Effector memory CD8-positive, alpha-beta T cell (primary cell): ENCODE results near the gene ZCCHC18.
"Not testable (repeated sequence)": the region's sequence is repeated elsewhere in the genome, so short reads cannot be mapped to it uniquely, and the experiment has no call there.

Experiments
- ATAC-seq: fragments of 150-1000 bp; cut with Tn5 transposase; replicated peaks from 2 replicates; pipeline ENCODE4 v1.10.0; 2021; ENCODE audit warnings: mild to moderate bottlenecking, moderate library complexity
- DNase-seq, 3 experiments: peaks; one replicate each; pipeline ENCODE4 v3.0.0; 2021
- H3K27ac Mint-ChIP-seq, 2 donors: one replicate each; pipeline ENCODE4 v1.8.0; 2022; ENCODE audit warnings: mild to moderate bottlenecking in 2 of 2, mixed read lengths in 2 of 2, moderate library complexity in 2 of 2
- H3K27me3 Mint-ChIP-seq, 2 donors: one replicate each; pipeline ENCODE4 v1.8.0; 2022; ENCODE audit warnings: mixed read lengths in 2 of 2
- H3K36me3 Mint-ChIP-seq: one replicate; pipeline ENCODE4 v1.8.0; 2022; ENCODE audit warnings: mild to moderate bottlenecking, moderate library complexity, mixed read lengths; ENCODE audit not compliant: insufficient read depth
- H3K4me1 Mint-ChIP-seq, 2 donors: one replicate each; pipeline ENCODE4 v1.8.0; 2022; ENCODE audit warnings: low read depth in 2 of 2, mixed read lengths in 2 of 2
- H3K4me3 Mint-ChIP-seq, 2 donors: one replicate each; pipeline ENCODE4 v1.8.0; 2022; ENCODE audit warnings: mild to moderate bottlenecking in 2 of 2, mixed read lengths in 2 of 2, moderate library complexity in 2 of 2
- H3K9me3 Mint-ChIP-seq, 2 donors: one replicate each; pipeline ENCODE4 v1.8.0; 2022; ENCODE audit warnings: mixed read lengths in 2 of 2
- total RNA-seq, 9 experiments: gene quantifications; one replicate each; lab custom pipeline; 2026; lab: John Stamatoyannopoulos, UW

Gene ZCCHC18
- total RNA-seq = 0.55 to 22.6 (median 5.7) reads per million in 9 experiments

DNA sequence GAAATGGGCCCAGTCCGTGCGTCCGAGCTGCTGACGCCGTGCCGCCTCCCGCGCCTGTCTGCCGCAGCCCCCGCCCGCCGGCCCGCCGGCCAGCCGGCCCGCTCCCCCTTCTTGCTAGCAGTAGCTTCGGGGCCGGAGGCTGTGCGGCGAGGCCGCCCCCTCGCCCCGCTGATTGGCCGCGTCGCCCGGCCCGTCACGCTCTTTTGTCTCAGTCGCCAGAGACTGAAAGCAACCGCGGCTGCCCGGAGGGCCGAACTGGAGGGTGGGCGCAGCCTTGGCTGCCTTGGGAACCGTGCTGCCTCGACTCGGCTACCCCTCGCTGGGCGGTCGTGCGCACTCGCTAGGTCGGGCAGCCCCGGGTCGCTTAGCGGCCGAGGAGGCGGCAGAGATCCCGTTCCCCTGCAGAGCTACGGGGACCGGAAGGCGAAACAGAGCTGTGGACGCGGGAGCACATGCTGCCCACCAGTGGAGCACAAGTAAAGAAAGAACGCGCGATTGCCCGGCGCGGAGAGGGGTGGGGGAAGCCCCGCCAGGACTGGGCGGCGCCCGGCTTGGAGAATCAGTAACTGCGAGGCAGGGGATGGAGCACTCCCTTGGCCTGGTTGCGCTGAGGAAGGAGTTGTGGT lies at the start of gene ZCCHC18:
Gene ZCCHC18, plus strand, starts transcription at position 198 of the 626 bp plus-strand sequence. CDS start 1,589 bp downstream, outside the sequence.
- no peaks in the 10 kb centered on the region for H3K27me3 Mint-ChIP-seq
- peak within 1 kb of the TSS; percentile 90 to 94 for H3K4me3 Mint-ChIP-seq
- H3K27ac Mint-ChIP-seq = peak within 1 kb of the TSS; percentile 92 to 97
- ATAC-seq (peak; percentile 40), DNase-seq (peak in 2 of 3 experiments; percentile 12 to 24)
- H3K9me3 Mint-ChIP-seq = no peaks in the 10 kb centered on the region
- H3K4me1 Mint-ChIP-seq = peaks cover 21 to 36% of the 10 kb centered on the region in 2 donors
- peaks cover 4% of the 10 kb centered on the region for H3K36me3 Mint-ChIP-seq

DNA sequence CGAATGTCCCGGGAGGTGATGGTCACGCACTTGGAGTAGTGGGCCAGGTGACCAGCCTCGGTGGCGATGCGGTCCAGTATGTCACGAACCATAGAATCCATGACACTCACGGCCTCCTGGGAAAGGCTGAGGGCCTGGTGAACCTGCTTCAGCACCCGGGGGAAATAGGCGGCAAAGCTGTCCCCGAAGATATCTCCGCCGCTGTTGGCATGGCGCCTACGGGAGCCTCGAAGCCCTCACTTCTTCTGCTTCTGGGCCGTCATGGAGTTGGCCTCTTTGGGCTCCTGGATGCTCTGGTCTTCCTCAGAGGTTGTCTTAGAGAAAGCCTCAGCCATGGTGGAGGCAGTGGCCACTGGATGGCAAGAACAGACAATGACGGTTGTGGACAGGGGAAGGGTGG lies 49.7 kb upstream of the ZCCHC18 start:
- H3K9me3 Mint-ChIP-seq, H3K4me1 Mint-ChIP-seq, H3K36me3 Mint-ChIP-seq, ATAC-seq, DNase-seq, H3K27me3 Mint-ChIP-seq, H3K4me3 Mint-ChIP-seq, H3K27ac Mint-ChIP-seq: not testable (repeated sequence)

DNA sequence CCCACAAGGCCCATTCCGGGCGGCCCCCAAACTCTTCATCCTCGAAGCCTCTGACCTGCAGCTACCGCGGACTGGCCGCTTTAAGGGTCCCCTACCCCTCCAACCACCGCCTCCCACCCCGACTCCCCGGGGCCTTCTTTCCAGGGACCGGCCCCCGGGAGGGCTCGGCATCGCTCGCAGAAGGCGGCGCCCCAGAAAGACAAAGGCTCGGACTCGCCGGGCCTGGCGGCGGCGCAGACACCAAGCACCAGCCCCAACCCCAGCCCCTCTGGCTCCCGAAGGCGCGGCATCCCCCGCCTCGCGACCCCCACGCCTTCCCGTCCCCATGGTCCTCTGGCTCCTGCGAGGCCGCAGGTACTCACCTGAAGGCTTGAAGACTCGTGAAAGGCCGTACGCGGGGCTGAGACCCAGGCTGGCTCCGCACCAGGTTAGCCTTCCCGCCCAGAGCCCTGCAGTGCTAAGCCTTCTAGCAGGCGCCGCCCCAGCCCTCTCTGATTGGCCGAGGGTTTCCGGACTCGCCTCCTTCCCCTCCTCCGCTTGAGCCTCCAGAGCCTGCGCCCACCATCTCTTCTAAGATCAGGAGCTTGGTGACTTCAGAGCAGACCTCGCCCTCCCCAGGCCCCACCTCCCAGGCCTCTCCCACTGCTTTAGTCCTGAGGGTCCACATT lies 36.4 kb upstream of the ZCCHC18 start, which contains the start of gene TMSB15C:
Gene TMSB15C, minus strand, starts transcription at position 459 of the 668 bp plus-strand sequence.
- DNase-seq, H3K27ac Mint-ChIP-seq, H3K36me3 Mint-ChIP-seq, H3K4me3 Mint-ChIP-seq, H3K27me3 Mint-ChIP-seq, H3K9me3 Mint-ChIP-seq, H3K4me1 Mint-ChIP-seq: not testable (repeated sequence)
- ATAC-seq = peak; percentile 96

DNA sequence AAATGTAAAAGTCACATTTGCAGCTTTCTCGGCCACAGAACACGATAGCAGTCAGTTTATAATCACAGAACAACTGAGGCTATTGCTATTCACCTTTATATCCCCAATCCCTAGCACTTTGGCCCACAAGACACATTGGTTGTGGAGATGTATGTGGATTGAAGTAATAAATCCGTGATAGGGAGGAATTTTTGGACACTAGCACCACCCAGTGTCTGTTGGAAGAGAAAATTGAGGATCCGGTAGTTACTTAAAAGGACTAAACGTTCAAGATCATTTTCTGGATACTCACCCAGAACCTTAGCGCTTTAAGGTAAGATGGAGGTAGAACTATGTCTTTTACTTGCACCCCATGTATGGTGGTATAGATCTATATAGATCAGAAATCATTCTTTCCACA lies 34.5 kb upstream of the ZCCHC18 start:
- not testable (repeated sequence) for DNase-seq, H3K36me3 Mint-ChIP-seq, ATAC-seq, H3K27ac Mint-ChIP-seq, H3K27me3 Mint-ChIP-seq, H3K9me3 Mint-ChIP-seq, H3K4me1 Mint-ChIP-seq, H3K4me3 Mint-ChIP-seq

DNA sequence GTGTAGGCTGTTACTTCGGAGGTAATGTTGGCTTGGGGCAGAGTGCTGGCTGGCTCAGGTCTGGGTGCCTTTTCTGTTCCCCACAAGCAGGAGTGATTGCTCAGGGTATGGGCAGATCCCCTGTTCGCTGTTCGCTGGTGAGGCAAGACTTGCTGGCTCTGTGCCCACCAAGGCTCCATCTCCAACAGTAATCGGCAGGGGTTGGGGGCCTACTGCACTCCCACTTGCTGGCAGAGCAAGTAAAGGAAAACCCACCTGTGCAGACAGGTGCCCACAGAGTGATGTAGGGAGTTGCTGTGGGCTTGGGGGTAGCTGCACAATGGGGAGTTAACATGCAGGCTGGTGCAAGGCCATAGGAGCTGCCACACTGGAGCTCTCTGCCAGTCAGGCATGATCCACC lies 28.3 kb upstream of the ZCCHC18 start:
- Mint-ChIP-seq H3K4me3 (no peak overlapping the region), H3K27ac (no peak overlapping the region), H3K9me3 (no peaks in the 10 kb centered on the region), H3K4me1 (no peaks in the 10 kb centered on the region), H3K27me3 (peaks cover 10 to 15% of the 10 kb centered on the region in 2 donors), H3K36me3 (no peaks in the 10 kb centered on the region)
- DNase-seq (no peak), ATAC-seq (no peak)

DNA sequence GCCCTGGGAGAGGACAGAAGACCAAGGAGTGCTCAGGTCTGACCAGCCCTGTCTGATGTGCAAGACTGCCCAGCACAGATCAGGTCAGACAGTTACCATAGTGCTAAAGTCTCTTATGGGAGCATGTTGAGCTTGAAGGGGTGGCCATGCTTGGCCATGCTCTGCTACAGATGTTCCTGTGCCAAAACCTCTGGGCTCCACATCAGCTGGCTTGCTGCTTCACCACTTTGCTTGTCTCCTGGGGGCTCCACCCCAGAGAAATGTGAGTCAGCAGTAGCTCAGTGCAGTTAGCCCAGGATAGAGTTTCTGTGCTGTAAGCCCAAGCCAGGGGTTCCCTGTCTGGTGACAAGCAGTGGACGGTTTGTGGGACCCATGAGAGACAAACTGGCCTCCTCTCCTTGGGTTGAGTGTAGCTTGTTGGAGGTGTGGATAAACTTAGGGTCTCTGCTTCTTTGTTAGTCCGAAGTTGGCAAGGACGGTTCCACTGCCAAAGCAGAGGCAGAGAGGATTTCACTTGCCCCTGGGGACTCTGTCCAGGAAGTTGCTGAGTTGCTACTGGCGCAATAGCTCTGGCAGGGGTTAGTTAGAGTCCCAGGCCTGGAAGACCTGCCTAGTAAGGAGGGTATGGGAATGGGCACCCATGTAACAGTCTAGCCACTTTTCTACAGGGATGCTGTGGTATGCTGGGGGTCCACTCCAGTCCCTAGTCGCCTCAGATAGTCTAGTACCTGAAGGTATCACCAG lies 27.6 kb upstream of the ZCCHC18 start:
- Mint-ChIP-seq H3K4me1 (no peaks in the 10 kb centered on the region), H3K9me3 (no peaks in the 10 kb centered on the region), H3K27me3 (peaks cover 10 to 15% of the 10 kb centered on the region in 2 donors), H3K36me3 (no peaks in the 10 kb centered on the region), H3K4me3 (no peak overlapping the region), H3K27ac (no peak overlapping the region)
- no peak for ATAC-seq
- no peak for DNase-seq

DNA sequence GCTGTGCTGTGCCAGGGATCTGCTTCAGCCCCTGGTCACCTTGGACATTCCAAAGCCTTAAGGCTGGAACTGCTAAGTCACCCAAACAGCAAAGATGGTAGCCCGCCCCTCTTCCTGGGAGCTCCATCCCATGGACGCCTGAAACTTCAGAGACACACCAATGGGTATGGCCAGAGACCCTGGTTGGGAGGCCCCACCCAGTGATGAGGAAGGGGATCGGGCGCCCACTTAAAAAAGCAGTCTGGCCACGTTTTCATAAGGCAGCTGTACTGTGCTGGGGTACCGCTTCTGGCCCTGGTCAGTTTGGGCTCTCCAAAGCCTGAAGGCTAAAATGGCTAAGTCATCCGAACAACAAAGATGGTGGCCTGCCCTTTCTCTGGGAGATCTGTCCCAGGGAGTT lies 26.8 kb upstream of the ZCCHC18 start:
- H3K9me3 Mint-ChIP-seq = no peaks in the 10 kb centered on the region
- no peak for ATAC-seq
- no peak overlapping the region for H3K4me3 Mint-ChIP-seq
- H3K27me3 Mint-ChIP-seq = peaks cover 10 to 15% of the 10 kb centered on the region in 2 donors
- no peaks in the 10 kb centered on the region for H3K36me3 Mint-ChIP-seq
- DNase-seq = no peak
- no peaks in the 10 kb centered on the region for H3K4me1 Mint-ChIP-seq
- no peak overlapping the region for H3K27ac Mint-ChIP-seq

DNA sequence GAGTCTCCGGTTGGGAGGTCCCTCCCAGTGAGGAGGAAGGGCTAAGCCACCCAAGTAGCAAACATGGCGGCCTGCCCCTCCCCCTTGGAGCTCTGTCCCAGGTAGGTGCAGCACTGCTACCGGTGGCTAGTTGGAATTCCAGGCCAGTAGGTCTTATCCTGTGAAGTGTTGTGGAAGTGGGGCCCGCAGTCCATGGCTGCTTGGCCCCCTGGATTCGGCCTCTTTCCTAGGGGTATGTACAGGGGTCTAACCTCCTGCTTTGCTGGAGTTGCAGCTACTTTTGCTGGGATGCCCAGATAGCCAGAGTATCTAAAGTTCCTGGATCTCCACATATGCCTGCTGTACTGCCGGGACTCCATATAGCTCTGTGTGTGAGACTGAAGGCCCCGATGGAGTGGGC lies 26.4 kb upstream of the ZCCHC18 start:
- Mint-ChIP-seq H3K4me3 (no peak overlapping the region), H3K27me3 (peaks cover 10 to 15% of the 10 kb centered on the region in 2 donors), H3K27ac (no peak overlapping the region), H3K36me3 (no peaks in the 10 kb centered on the region), H3K4me1 (no peaks in the 10 kb centered on the region), H3K9me3 (no peaks in the 10 kb centered on the region)
- no peak for ATAC-seq
- no peak for DNase-seq

DNA sequence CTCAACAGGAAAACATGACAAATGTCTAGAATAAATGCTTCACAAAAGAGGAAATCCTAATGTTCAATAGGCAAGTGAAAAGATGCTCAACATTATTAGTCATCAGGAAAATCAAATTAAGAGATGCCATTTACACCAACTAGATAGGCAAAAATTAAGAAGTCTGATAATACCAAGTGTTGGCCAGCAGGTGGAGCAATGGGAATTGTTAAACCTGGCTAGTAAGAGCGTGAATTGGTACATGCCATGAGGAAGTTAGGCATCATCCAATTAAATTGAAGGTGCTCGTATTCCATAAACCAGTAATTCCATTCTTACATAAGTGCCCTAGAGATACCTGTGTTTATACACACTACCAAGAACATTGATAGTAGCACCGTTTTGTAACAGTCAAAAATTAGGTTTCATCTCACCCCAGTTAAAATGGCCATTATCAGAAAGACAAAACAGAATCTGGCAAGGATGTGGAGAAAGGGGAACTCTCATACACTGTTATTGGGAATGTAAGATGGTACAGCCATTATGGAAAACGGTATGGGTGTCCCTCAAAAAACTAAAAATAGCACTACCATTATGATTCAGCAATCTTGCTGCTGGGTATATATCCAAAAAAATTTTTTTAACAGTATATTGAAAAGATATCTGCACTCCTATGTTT lies 14.0 kb upstream of the ZCCHC18 start:
- no peaks in the 10 kb centered on the region for H3K27me3 Mint-ChIP-seq
- no peaks in the 10 kb centered on the region for H3K9me3 Mint-ChIP-seq
- H3K4me1 Mint-ChIP-seq = peaks cover 2 to 4% of the 10 kb centered on the region in 2 donors
- peak; percentile 39 to 50 (median 47) for DNase-seq
- H3K4me3 Mint-ChIP-seq = no peak overlapping the region
- peaks cover 2% of the 10 kb centered on the region for H3K36me3 Mint-ChIP-seq
- H3K27ac Mint-ChIP-seq = peak overlapping the region in 1 of 2 donors; percentile 86
- peak; percentile 73 for ATAC-seq

DNA sequence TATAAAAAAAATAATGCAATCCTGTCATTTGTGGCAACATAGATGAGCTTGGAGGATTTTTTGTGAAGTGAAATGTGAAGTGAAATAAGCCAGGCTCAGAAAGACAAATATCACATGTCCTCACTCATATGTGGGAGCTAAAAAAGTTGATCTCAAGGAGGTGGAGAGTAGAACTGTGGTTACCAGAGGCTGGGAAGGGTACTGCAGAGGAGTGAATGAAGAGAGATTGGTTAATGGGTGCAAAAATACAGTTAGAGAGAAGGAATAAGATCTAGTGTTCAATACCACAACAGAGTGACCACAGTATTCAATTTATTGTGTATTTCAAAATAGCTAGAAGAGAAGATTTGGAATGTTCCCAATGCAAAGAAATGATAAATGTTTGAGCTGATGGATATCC lies 13.4 kb upstream of the ZCCHC18 start:
- Mint-ChIP-seq H3K27ac (peak overlapping the region in 1 of 2 donors; percentile 86), H3K36me3 (peaks cover 2% of the 10 kb centered on the region), H3K9me3 (no peaks in the 10 kb centered on the region), H3K4me1 (peaks cover 2 to 4% of the 10 kb centered on the region in 2 donors), H3K27me3 (no peaks in the 10 kb centered on the region), H3K4me3 (no peak overlapping the region)
- DNase-seq (no peak), ATAC-seq (peak; percentile 42)

DNA sequence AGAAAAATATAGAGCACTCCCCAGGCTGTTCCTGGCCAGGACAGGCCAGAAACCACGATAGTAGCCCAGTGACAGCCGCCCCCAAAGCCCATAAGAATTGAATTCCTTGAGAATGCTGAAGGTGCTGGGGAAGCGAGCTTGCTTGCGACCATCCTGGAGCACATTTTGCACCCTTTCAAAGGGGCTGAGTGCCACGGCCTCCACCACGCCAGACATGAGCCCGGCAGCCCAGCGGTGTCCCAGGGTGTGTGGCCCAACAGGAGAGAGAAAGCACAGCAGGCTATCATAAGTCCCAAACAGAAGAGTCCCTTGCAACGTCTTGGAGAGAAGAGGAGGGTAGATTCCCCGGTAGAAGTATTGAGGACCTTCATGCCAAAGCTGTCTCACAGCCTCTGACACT lies 7.6 kb upstream of the ZCCHC18 start:
- Mint-ChIP-seq H3K9me3 (no peaks in the 10 kb centered on the region), H3K4me3 (no peak overlapping the region), H3K36me3 (no peaks in the 10 kb centered on the region), H3K27ac (no peak overlapping the region), H3K27me3 (no peaks in the 10 kb centered on the region), H3K4me1 (peaks cover 19 to 20% of the 10 kb centered on the region in 2 donors)
- no peak for ATAC-seq
- DNase-seq = no peak

DNA sequence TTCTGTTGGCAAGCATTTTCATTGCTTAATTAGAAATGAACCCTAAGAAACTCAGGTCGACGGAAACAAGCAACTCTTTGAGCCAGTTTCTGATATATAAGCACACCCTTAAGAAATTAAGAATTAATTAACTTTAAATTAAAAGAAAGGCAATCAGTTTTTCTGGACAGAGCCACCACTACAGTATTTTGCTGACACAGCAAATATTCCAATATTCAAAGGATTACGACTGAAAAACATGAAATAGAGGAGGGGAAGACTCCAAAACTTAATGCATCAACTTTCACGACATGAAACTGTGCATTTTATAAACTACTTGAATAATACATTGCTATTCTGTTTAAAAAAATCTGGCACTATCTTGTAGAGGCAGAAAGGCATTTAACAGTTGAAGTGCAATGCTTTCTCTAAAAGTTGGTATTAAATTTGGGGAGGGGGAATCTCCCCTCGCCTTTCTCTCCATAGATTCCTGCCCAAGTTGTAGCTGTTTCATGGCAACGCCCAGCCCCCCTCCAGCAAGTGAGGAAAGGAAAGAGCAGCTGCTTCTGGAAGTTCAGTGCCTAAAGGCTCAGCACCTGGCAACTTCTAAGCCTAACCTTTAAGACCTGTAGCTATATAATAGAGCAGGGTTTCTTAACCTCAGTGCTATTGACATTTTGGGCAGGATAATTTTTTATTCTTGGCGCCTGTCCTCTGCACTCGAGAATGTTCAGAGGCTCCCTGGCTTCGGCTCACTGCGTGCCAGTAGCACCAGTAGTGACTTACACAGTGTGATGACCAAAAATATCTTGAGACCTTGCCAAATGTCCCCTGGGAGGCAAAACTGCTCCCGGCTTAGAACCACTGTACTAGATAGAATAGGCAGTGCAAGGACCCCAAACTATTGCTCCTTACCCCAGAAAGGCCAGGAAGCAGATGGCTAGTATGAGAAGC lies 6.7 kb upstream of the ZCCHC18 start:
- peak overlapping the region; percentile 86 to 97 for H3K27ac Mint-ChIP-seq
- no peak for ATAC-seq
- DNase-seq = no peak
- H3K4me1 Mint-ChIP-seq = peaks cover 24 to 26% of the 10 kb centered on the region in 2 donors
- H3K36me3 Mint-ChIP-seq = peaks cover 2% of the 10 kb centered on the region
- H3K4me3 Mint-ChIP-seq = no peak overlapping the region
- H3K9me3 Mint-ChIP-seq = no peaks in the 10 kb centered on the region
- H3K27me3 Mint-ChIP-seq = no peaks in the 10 kb centered on the region
